Measurements from ENCODE around the gene RPS27A. TPM values are rescaled to one million over a fixed set of nuclear protein-coding genes. Genes with fewer than 3 reads are reported as not detected.

RPS27A gene
- total and polyA plus RNA-seq, 9 of the 15 experiments (the other 6 are each of a cell fraction or from before 2014, with no cell fraction given), result 1,383 to 3,282 (median 2,242) TPM

DNA sequence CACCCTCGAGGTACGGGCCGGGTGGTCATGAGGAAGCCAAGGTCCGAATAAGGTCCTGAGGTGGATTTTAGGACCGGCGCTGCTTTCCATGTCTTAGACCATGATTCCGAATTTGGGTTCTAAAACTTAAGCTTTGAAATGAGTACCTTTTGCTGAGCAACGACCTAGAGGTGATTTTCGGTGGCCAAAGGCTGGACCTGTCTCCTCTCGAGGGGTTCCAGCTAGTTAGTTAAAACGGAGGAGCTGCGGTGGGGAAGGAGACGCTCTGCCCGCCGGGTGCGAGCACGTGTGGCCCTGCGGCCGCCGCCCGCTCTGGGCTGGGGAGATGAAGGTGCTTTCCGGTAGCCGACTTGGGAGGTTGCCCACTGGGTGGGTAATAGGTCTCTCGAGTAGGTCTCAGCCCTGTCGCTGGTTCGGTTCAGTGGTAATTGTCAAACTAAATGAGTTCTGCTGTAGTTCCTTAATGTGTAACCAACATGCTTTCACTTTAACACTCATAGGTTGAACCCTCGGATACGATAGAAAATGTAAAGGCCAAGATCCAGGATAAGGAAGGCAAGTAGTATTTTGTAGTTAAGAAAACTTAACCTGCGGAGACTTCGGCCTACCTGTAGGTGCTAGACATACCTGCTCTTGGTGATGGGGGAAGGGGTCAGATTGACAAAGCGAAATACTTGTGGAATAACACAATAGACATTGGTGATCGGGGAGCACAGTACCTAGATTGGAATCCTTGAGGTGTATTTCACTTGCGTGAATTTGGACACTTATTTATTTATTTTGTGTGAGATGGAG is 572 bp downstream of the RPS27A start (continued):
- TF ChIP-seq, protein P1, sequence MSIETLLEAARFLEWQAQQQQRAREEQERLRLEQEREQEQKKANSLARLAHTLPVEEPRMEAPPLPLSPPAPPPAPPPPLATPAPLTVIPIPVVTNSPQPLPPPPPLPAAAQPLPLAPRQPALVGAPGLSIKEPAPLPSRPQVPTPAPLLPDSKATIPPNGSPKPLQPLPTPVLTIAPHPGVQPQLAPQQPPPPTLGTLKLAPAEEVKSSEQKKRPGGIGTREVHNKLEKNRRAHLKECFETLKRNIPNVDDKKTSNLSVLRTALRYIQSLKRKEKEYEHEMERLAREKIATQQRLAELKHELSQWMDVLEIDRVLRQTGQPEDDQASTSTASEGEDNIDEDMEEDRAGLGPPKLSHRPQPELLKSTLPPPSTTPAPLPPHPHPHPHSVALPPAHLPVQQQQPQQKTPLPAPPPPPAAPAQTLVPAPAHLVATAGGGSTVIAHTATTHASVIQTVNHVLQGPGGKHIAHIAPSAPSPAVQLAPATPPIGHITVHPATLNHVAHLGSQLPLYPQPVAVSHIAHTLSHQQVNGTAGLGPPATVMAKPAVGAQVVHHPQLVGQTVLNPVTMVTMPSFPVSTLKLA (conservative IDR thresholded peaks at IDR 0.05), result peak; percentile 79 to 86
- TF ChIP-seq, protein P2, sequence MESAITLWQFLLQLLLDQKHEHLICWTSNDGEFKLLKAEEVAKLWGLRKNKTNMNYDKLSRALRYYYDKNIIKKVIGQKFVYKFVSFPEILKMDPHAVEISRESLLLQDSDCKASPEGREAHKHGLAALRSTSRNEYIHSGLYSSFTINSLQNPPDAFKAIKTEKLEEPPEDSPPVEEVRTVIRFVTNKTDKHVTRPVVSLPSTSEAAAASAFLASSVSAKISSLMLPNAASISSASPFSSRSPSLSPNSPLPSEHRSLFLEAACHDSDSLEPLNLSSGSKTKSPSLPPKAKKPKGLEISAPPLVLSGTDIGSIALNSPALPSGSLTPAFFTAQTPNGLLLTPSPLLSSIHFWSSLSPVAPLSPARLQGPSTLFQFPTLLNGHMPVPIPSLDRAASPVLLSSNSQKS (CRISPR knock-in tag; IDR thresholded peaks at IDR 0.05), result no peak
- TF ChIP-seq, protein P3, sequence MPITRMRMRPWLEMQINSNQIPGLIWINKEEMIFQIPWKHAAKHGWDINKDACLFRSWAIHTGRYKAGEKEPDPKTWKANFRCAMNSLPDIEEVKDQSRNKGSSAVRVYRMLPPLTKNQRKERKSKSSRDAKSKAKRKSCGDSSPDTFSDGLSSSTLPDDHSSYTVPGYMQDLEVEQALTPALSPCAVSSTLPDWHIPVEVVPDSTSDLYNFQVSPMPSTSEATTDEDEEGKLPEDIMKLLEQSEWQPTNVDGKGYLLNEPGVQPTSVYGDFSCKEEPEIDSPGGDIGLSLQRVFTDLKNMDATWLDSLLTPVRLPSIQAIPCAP (CRISPR knock-in tag; IDR thresholded peaks at IDR 0.05; ENCODE audit: borderline replicate concordance), result no peak
- TF ChIP-seq, protein P4, sequence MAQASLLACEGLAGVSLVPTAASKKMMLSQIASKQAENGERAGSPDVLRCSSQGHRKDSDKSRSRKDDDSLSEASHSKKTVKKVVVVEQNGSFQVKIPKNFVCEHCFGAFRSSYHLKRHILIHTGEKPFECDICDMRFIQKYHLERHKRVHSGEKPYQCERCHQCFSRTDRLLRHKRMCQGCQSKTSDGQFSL (CRISPR knock-in tag; IDR thresholded peaks at IDR 0.05), result no peak
- TF ChIP-seq, protein P4 (tag; IDR thresholded peaks at IDR 0.05), result no peak
- no peak for TF ChIP-seq ZC3H4 (CRISPR knock-in tag; IDR thresholded peaks at IDR 0.05; ENCODE audit: borderline replicate concordance)
- peak; percentile 60; the same call in 1 of the 2 replicates for TF ChIP-seq NR1H2 (CRISPR knock-in tag; IDR thresholded peaks at IDR 0.05)
- TF ChIP-seq RFX5 (IDR thresholded peaks at IDR 0.05; ENCODE audit: low read depth, low read length), result no peak
- TF ChIP-seq HES1 (IDR thresholded peaks at IDR 0.05; ENCODE audit: low read depth), result no peak
- peak; percentile 45; the same call in 1 of the 2 replicates for TF ChIP-seq L3MBTL2 (IDR thresholded peaks at IDR 0.05)
- TF ChIP-seq, protein P5, sequence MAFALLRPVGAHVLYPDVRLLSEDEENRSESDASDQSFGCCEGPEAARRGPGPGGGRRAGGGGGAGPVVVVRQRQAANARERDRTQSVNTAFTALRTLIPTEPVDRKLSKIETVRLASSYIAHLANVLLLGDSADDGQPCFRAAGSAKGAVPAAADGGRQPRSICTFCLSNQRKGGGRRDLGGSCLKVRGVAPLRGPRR (CRISPR knock-in tag; IDR thresholded peaks at IDR 0.05), result no peak
- TF ChIP-seq SIN3A (IDR thresholded peaks at IDR 0.05; ENCODE audit: borderline replicate concordance in 2 of 2, control insufficient read depth in 1 of 2, low read depth in 2 of 2, low read length in 2 of 2), result peak in 1 of 2 experiments; percentile 62; a peak in 2 of 4 replicates
- TF ChIP-seq POLR2A (conservative IDR thresholded peaks at IDR 0.05), result peak; percentile 44
- no peak for TF ChIP-seq ZBTB5 (IDR thresholded peaks at IDR 0.05)
- no peak for TF ChIP-seq POLR3G (IDR thresholded peaks at IDR 0.05; ENCODE audit: extremely low read depth, insufficient read length, insufficient replicate concordance)
- TF ChIP-seq CREB3 (tag; conservative IDR thresholded peaks at IDR 0.05; ENCODE audit: low read depth), result no peak
- no peak for TF ChIP-seq ZC3H11A (IDR thresholded peaks at IDR 0.05; ENCODE audit: low read depth, low read length)
- peak; percentile 87 for TF ChIP-seq RBFOX2 (IDR thresholded peaks at IDR 0.05; ENCODE audit: low read depth, low read length)
